Stimulated activated CD8-positive, alpha-beta memory T cell treated with anti-CD3 and anti-CD28 coated beads, Interleukin-12 subunit alpha, Interleukin-12 subunit beta, amount 100 ng/mL, for 24 hours (primary cell): ENCODE measurements around the gene APOBEC3G.
"Not testable (repeated sequence)": the region's sequence is repeated elsewhere in the genome, so short reads cannot be mapped to it uniquely, and the experiment has no call there.

Source experiments
- DNase-seq: peaks from one replicate; pipeline ENCODE4 v3.0.0-alpha.2; 2020; ENCODE audit errors: extremely low read depth

The APOBEC3G gene

GRCh38 chr22:39068033-39068785 is 8.9 kb upstream of the APOBEC3G start:
- no peak for DNase-seq

GRCh38 chr22:39070186-39070585 is 6.9 kb upstream of the APOBEC3G start:
- DNase-seq = no peak

GRCh38 chr22:39072581-39072981 is 4.5 kb upstream of the APOBEC3G start:
- not testable (repeated sequence) for DNase-seq

GRCh38 chr22:39073981-39074380 is 3.1 kb upstream of the APOBEC3G start:
- no peak for DNase-seq

GRCh38 chr22:39076155-39077025 is 685 bp upstream of the APOBEC3G start:
- not testable (repeated sequence) for DNase-seq

GRCh38 chr22:39077912-39078311 is 837 bp downstream of the APOBEC3G start:
- DNase-seq = not testable (repeated sequence)

GRCh38 chr22:39078329-39078728 is 1.3 kb downstream of the APOBEC3G start:
- DNase-seq = no peak

- DNase-seq = not testable (repeated sequence)
Measured at GRCh38 chr22:39079054-39079637, 2.1 kb downstream of the APOBEC3G start.

- no peak for DNase-seq
Measured at GRCh38 chr22:39080052-39080762, 3.1 kb downstream of the APOBEC3G start.

GRCh38 chr22:39081016-39081415 is 3.9 kb downstream of the APOBEC3G start:
- no peak for DNase-seq

GRCh38 chr22:39081598-39081997 is 4.5 kb downstream of the APOBEC3G start:
- no peak for DNase-seq

- no peak for DNase-seq
Measured at GRCh38 chr22:39083212-39084165, 6.4 kb downstream of the APOBEC3G start.

- DNase-seq = no peak
Measured at GRCh38 chr22:39084666-39085065, 7.6 kb downstream of the APOBEC3G start.

- DNase-seq = no peak
Measured at GRCh38 chr22:39087098-39087497, 10.0 kb downstream of the APOBEC3G start.

GRCh38 chr22:39087881-39088684 is 11.0 kb downstream of the APOBEC3G start:
- no peak for DNase-seq

- DNase-seq = no peak
Measured at GRCh38 chr22:39088685-39089032, 11.6 kb downstream of the APOBEC3G start.

- DNase-seq = no peak
Measured at GRCh38 chr22:39089928-39090327, 12.9 kb downstream of the APOBEC3G start.

GRCh38 chr22:39090426-39091064 is 13.5 kb downstream of the APOBEC3G start:
- peak; percentile 61 for DNase-seq
